CD4-positive, alpha-beta T cell treated with Interleukin-4 for 1 hour (primary cell): ENCODE data around the gene CD47.

Source experiments
- DNase-seq, 2 donors: peaks; one replicate each; pipeline ENCODE4 v3.0.0-alpha.2; 2020 to 2022

The CD47 gene

GRCh38 chr3:108046247-108046646 is 44.6 kb downstream of the CD47 start:
- DNase-seq, result no peak

- DNase-seq, result no peak
Observed at GRCh38 chr3:108044699-108045098, 46.1 kb downstream of the CD47 start.

- no peak for DNase-seq
Observed at GRCh38 chr3:108042300-108042699, 48.5 kb downstream of the CD47 start.

- DNase-seq, result no peak
Observed at GRCh38 chr3:108041253-108041652, 49.6 kb downstream of the CD47 start.

GRCh38 chr3:108037770-108038169 is 53.1 kb downstream of the CD47 start:
- no peak for DNase-seq

- peak in 1 of 2 donors; percentile 8 for DNase-seq
Observed at GRCh38 chr3:108036984-108037741, 53.7 kb downstream of the CD47 start.

- no peak for DNase-seq
Observed at GRCh38 chr3:108036401-108036800, 54.4 kb downstream of the CD47 start.

- no peak for DNase-seq
Observed at GRCh38 chr3:108035751-108036150, 55.1 kb downstream of the CD47 start.

GRCh38 chr3:108031895-108032294 is 58.9 kb downstream of the CD47 start:
- DNase-seq, result no peak

GRCh38 chr3:108030960-108031359 is 59.9 kb downstream of the CD47 start:
- no peak for DNase-seq

GRCh38 chr3:108029466-108029865 is 61.4 kb downstream of the CD47 start:
- DNase-seq, result no peak

- no peak for DNase-seq
Observed at GRCh38 chr3:108028896-108029295, 61.9 kb downstream of the CD47 start.

GRCh38 chr3:108025177-108025576 is 65.7 kb downstream of the CD47 start:
- no peak for DNase-seq

GRCh38 chr3:108024146-108024850 is 66.5 kb downstream of the CD47 start:
- DNase-seq, result no peak

- DNase-seq, result no peak
Observed at GRCh38 chr3:108022256-108023150, 68.3 kb downstream of the CD47 start.

- DNase-seq, result no peak
Observed at GRCh38 chr3:108021533-108021932, 69.3 kb downstream of the CD47 start.

- no peak for DNase-seq
Observed at GRCh38 chr3:108021131-108021530, 69.7 kb downstream of the CD47 start.

GRCh38 chr3:108018552-108018951 is 72.3 kb downstream of the CD47 start:
- no peak for DNase-seq

- DNase-seq, result no peak
Observed at GRCh38 chr3:108017587-108017986, 73.2 kb downstream of the CD47 start.

- no peak for DNase-seq
Observed at GRCh38 chr3:108014943-108015342, 75.9 kb downstream of the CD47 start.

GRCh38 chr3:108013141-108014055 is 77.4 kb downstream of the CD47 start:
- DNase-seq, result no peak

- DNase-seq, result no peak
Observed at GRCh38 chr3:108012304-108012703, 78.5 kb downstream of the CD47 start.
